HUES64 (cell line): Measurements from ENCODE around the gene ZNF214.

ENCODE experiments used
- H3K27ac ChIP-seq: 2 replicates; pipeline ENCODE4 v1.7.0; 2013; ENCODE audit warnings: low read depth, low read length, inconsistent platforms
- H3K27me3 ChIP-seq: 2 replicates; pipeline ENCODE4 v1.6.1; 2013; ENCODE audit warnings: mild to moderate bottlenecking, low read length; ENCODE audit not compliant: insufficient read depth
- H3K36me3 ChIP-seq: 2 replicates; pipeline ENCODE4 v1.6.1; 2013; ENCODE audit warnings: mild to moderate bottlenecking, low read length; ENCODE audit not compliant: insufficient read depth
- H3K4me1 ChIP-seq: 2 replicates; pipeline ENCODE4 v1.6.1; 2013; ENCODE audit warnings: mild to moderate bottlenecking, low read length, moderate library complexity; ENCODE audit not compliant: insufficient read depth
- H3K4me3 ChIP-seq: 2 replicates; pipeline ENCODE4 v1.5.1; 2013; ENCODE audit warnings: mild to moderate bottlenecking, low read length, moderate library complexity
- H3K9ac ChIP-seq: 2 replicates; pipeline ENCODE4 v1.6.1; 2013; ENCODE audit warnings: mild to moderate bottlenecking, low read depth, low read length
- H3K9me3 ChIP-seq: 2 replicates; pipeline ENCODE4 v1.6.1; 2013; ENCODE audit warnings: low read depth, low read length; ENCODE audit not compliant: insufficient read depth
- WGBS: fragments of 150-250, 120-280 bp; methylation state at CpG from one replicate; pipeline ENCODE4 v1.1.7; 2013; ENCODE audit warnings: missing lambda C conversion rate; 5-methylcytosine and 5-hydroxymethylcytosine counted together

Gene ZNF214

GRCh38 chr11:7028141-7028540 is 8.0 kb upstream of the ZNF214 start:
- no peak overlapping the region for H3K9ac ChIP-seq
- H3K4me1 ChIP-seq: no peaks in the 10 kb centered on the region
- no peak overlapping the region for H3K27ac ChIP-seq
- no peaks in the 10 kb centered on the region for H3K9me3 ChIP-seq
- WGBS: 91% methylated on average over 3 of the region's 3 CpGs
- no peak overlapping the region for H3K4me3 ChIP-seq
- no peaks in the 10 kb centered on the region for H3K36me3 ChIP-seq
- peaks cover 7% of the 10 kb centered on the region for H3K27me3 ChIP-seq

GRCh38 chr11:7021318-7021717 is 1.2 kb upstream of the ZNF214 start:
- Histone ChIP-seq H3K9ac (no peak overlapping the region), H3K4me3 (0 out of 2 replicates have a peak overlapping the region, but pooled peaks have one; percentile 84), H3K9me3 (no peaks in the 10 kb centered on the region), H3K27me3 (peaks cover 16% of the 10 kb centered on the region; the same call in 1 of the 2 replicates), H3K36me3 (no peaks in the 10 kb centered on the region), H3K4me1 (peaks cover 5% of the 10 kb centered on the region; the same call in 1 of the 2 replicates), H3K27ac (no peak overlapping the region)
- WGBS: 94% methylated on average over 4 of the region's 5 CpGs

GRCh38 chr11:7019500-7020182 is 505 bp downstream of the ZNF214 start:
- H3K4me1 ChIP-seq: peaks cover 5% of the 10 kb centered on the region; the same call in 1 of the 2 replicates
- no peak overlapping the region; the same call in 1 of the 2 replicates for H3K27ac ChIP-seq
- H3K36me3 ChIP-seq: no peaks in the 10 kb centered on the region
- peak overlapping the region; percentile 84 for H3K4me3 ChIP-seq
- H3K27me3 ChIP-seq: peaks cover 14% of the 10 kb centered on the region; the same call in 1 of the 2 replicates
- peak overlapping the region; percentile 71 for H3K9ac ChIP-seq
- H3K9me3 ChIP-seq: no peaks in the 10 kb centered on the region
- 4% methylated on average over 26 of the region's 26 CpGs for WGBS

GRCh38 chr11:7016011-7016410 is 4.1 kb downstream of the ZNF214 start:
- Histone ChIP-seq H3K9ac (no peak overlapping the region), H3K36me3 (no peaks in the 10 kb centered on the region), H3K4me1 (peaks cover 3% of the 10 kb centered on the region; the same call in 1 of the 2 replicates), H3K9me3 (no peaks in the 10 kb centered on the region), H3K27me3 (peaks cover 5% of the 10 kb centered on the region; the same call in 1 of the 2 replicates), H3K4me3 (no peak overlapping the region), H3K27ac (no peak overlapping the region)
- WGBS: no CpG with 5 or more reads among the region's 1 CpG

- Histone ChIP-seq H3K36me3 (no peaks in the 10 kb centered on the region), H3K4me1 (no peaks in the 10 kb centered on the region; the same call in 1 of the 2 replicates), H3K9ac (no peak overlapping the region), H3K9me3 (no peaks in the 10 kb centered on the region), H3K27ac (no peak overlapping the region), H3K27me3 (no peaks in the 10 kb centered on the region), H3K4me3 (no peak overlapping the region)
- 100% methylated on average over 1 of the region's 1 CpG for WGBS
Measured at GRCh38 chr11:7014118-7014517, 6.0 kb downstream of the ZNF214 start.

- peaks cover 9% of the 10 kb centered on the region; the same call in 1 of the 2 replicates for H3K36me3 ChIP-seq
Measured at GRCh38 chr11:7004482-7004881, 15.7 kb downstream of the ZNF214 start.

GRCh38 chr11:6995703-6996102 is 24.4 kb downstream of the ZNF214 start:
- H3K4me3 ChIP-seq: no peak overlapping the region
- H3K9me3 ChIP-seq: no peaks in the 10 kb centered on the region
- no peak overlapping the region for H3K9ac ChIP-seq
- H3K4me1 ChIP-seq: no peaks in the 10 kb centered on the region
- H3K36me3 ChIP-seq: peaks cover 6% of the 10 kb centered on the region; the same call in 1 of the 2 replicates
- no peak overlapping the region for H3K27ac ChIP-seq
- H3K27me3 ChIP-seq: no peaks in the 10 kb centered on the region

More at GRCh38 chr11:7004482-7004881, 15.7 kb downstream of the ZNF214 start:
- Histone ChIP-seq H3K4me3 (no peak overlapping the region), H3K9me3 (no peaks in the 10 kb centered on the region), H3K27me3 (no peaks in the 10 kb centered on the region), H3K27ac (no peak overlapping the region), H3K4me1 (no peaks in the 10 kb centered on the region), H3K9ac (no peak overlapping the region)
- WGBS: 84% methylated on average over 3 of the region's 3 CpGs

- Histone ChIP-seq H3K27me3 (no peaks in the 10 kb centered on the region), H3K4me3 (no peak overlapping the region), H3K9me3 (no peaks in the 10 kb centered on the region), H3K4me1 (no peaks in the 10 kb centered on the region), H3K27ac (no peak overlapping the region), H3K9ac (no peak overlapping the region), H3K36me3 (no peaks in the 10 kb centered on the region)
- WGBS: 82% methylated on average over 11 of the region's 11 CpGs
Measured at GRCh38 chr11:6992457-6993417, 27.4 kb downstream of the ZNF214 start.

- no peak overlapping the region for H3K4me3 ChIP-seq
- no peaks in the 10 kb centered on the region for H3K4me1 ChIP-seq
- no peaks in the 10 kb centered on the region for H3K36me3 ChIP-seq
- H3K9ac ChIP-seq: no peak overlapping the region
- no peak overlapping the region for H3K27ac ChIP-seq
- H3K27me3 ChIP-seq: no peaks in the 10 kb centered on the region
- H3K9me3 ChIP-seq: no peaks in the 10 kb centered on the region
- 82% methylated on average over 1 of the region's 2 CpGs for WGBS
Measured at GRCh38 chr11:6992026-6992425, 28.1 kb downstream of the ZNF214 start.

- 87% methylated on average over 6 of the region's 6 CpGs for WGBS
- no peaks in the 10 kb centered on the region for H3K36me3 ChIP-seq
- no peaks in the 10 kb centered on the region for H3K4me1 ChIP-seq
- no peak overlapping the region for H3K9ac ChIP-seq
- no peaks in the 10 kb centered on the region for H3K27me3 ChIP-seq
- H3K27ac ChIP-seq: no peak overlapping the region
- no peaks in the 10 kb centered on the region for H3K9me3 ChIP-seq
- H3K4me3 ChIP-seq: no peak overlapping the region
Measured at GRCh38 chr11:6991227-6991626, 28.9 kb downstream of the ZNF214 start.

GRCh38 chr11:6988506-6988905 is 31.6 kb downstream of the ZNF214 start:
- Histone ChIP-seq H3K27ac (no peak overlapping the region), H3K9me3 (no peaks in the 10 kb centered on the region), H3K36me3 (no peaks in the 10 kb centered on the region), H3K27me3 (no peaks in the 10 kb centered on the region), H3K4me1 (no peaks in the 10 kb centered on the region), H3K9ac (no peak overlapping the region), H3K4me3 (no peak overlapping the region)
